ENCODE data around the gene PPP1R2.
A peak's percentile ranks its signal among the peaks of the same experiment; 100 is the strongest.

Gene PPP1R2

GRCh38 chr3:195557322-195557721 lies 14.2 kb upstream of the PPP1R2 start:
- Histone ChIP-seq H3K36me3 (ENCODE audit: control insufficient read depth in 2 of 2, insufficient read depth in 1 of 2, low read length in 2 of 2) (no peaks in the 10 kb centered on the region), H3K9me3 (ENCODE audit: control insufficient read depth, insufficient read depth, low read depth, low read length) (no peaks in the 10 kb centered on the region), H3K27ac (ENCODE audit: extremely low read depth, low read depth, low read length) (no peak overlapping the region), H3K4me1 (ENCODE audit: control insufficient read depth, insufficient read depth, low read length) (no peaks in the 10 kb centered on the region), H3K4me3 (ENCODE audit: low read depth, low read length) (no peak overlapping the region)
- CTCF ChIA-PET, result interaction anchor here (1.1 kb wide), 1 partner anchor 14 kb away, joined by 4 read pairs; the partner anchor contains the start of gene PPP1R2
- TF ChIP-seq BCL6B (tag by site-specific recombination; IDR thresholded peaks at IDR 0.05) (no peak), ZFP3 (tag by site-specific recombination; IDR thresholded peaks at IDR 0.05; ENCODE audit: low read depth) (no peak)
- POLR2A ChIA-PET, result interaction anchor here (1.2 kb wide), 1 partner anchor 14 kb away, joined by 3 read pairs; the partner anchor contains the start of gene PPP1R2

- POLR2A ChIA-PET, result interaction anchor here (1.0 to 1.2 kb wide), 2 partner anchors 13 to 14 kb away, joined by 3 read pairs; partner anchors contain the start of gene PPP1R2
- no peaks in the 10 kb centered on the region for H3K36me3 ChIP-seq (ENCODE audit: control insufficient read depth in 2 of 2, insufficient read depth in 1 of 2, low read length in 2 of 2)
- no peak overlapping the region for H3K4me3 ChIP-seq (ENCODE audit: low read depth, low read length)
- no peaks in the 10 kb centered on the region for H3K4me1 ChIP-seq (ENCODE audit: control insufficient read depth, insufficient read depth, low read length)
- CTCF ChIA-PET, result interaction anchor here (0.7 to 1.6 kb wide), 5 partner anchors 10 to 132 kb away, joined by 3 to 4 read pairs (median 4); partner anchors contain the start of gene PPP1R2
- H3K9me3 ChIP-seq (ENCODE audit: control insufficient read depth, insufficient read depth, low read depth, low read length), result no peaks in the 10 kb centered on the region
- H3K27ac ChIP-seq (ENCODE audit: extremely low read depth, low read depth, low read length), result no peak overlapping the region
- TF ChIP-seq ZNF670 (tag by site-specific recombination; IDR thresholded peaks at IDR 0.05; ENCODE audit: low read depth) (no peak), ZBTB7A (tag by site-specific recombination; IDR thresholded peaks at IDR 0.05; ENCODE audit: low read depth) (no peak), ZNF548 (tag by site-specific recombination; IDR thresholded peaks at IDR 0.05) (no peak), ZNF223 (tag by site-specific recombination; IDR thresholded peaks at IDR 0.05) (no peak), HOXC10 (CRISPR knock-in tag; IDR thresholded peaks at IDR 0.05) (no peak), ZNF626 (tag by site-specific recombination; IDR thresholded peaks at IDR 0.05) (no peak), PRDM1 (tag by site-specific recombination; IDR thresholded peaks at IDR 0.05) (no peak), ZBTB17 (tag by site-specific recombination; IDR thresholded peaks at IDR 0.05) (peak; percentile 39; the same call in 1 of the 2 replicates), ZNF214 (tag by site-specific recombination; IDR thresholded peaks at IDR 0.05; ENCODE audit: borderline replicate concordance) (no peak), TRIM28 (IDR thresholded peaks at IDR 0.05; ENCODE audit: borderline replicate concordance, low read length) (no peak), ZNF404 (tag by site-specific recombination; IDR thresholded peaks at IDR 0.05) (no peak), ZNF777 (tag by site-specific recombination; IDR thresholded peaks at IDR 0.05; ENCODE audit: borderline replicate concordance) (no peak), PRDM10 (tag by site-specific recombination; IDR thresholded peaks at IDR 0.05) (no peak), ZNF114 (tag by site-specific recombination; IDR thresholded peaks at IDR 0.05) (no peak), ZNF23 (tag by site-specific recombination; IDR thresholded peaks at IDR 0.05; ENCODE audit: borderline replicate concordance) (no peak), ZNF416 (tag by site-specific recombination; IDR thresholded peaks at IDR 0.05) (no peak), ZNF654 (tag by site-specific recombination; IDR thresholded peaks at IDR 0.05; ENCODE audit: low read depth) (peak; percentile 21; the same call in 1 of the 2 replicates), ZNF341 (tag by site-specific recombination; IDR thresholded peaks at IDR 0.05; ENCODE audit: low read depth) (no peak), KLF1 (tag by site-specific recombination; IDR thresholded peaks at IDR 0.05) (no peak), ZNF37A (tag by site-specific recombination; IDR thresholded peaks at IDR 0.05) (no peak), ZNF221 (tag by site-specific recombination; IDR thresholded peaks at IDR 0.05; ENCODE audit: borderline replicate concordance) (no peak), ZNF2 (tag by site-specific recombination; IDR thresholded peaks at IDR 0.05) (0 out of 2 replicates have a peak, but pooled peaks have one; percentile 46), INSM2 (tag by site-specific recombination; IDR thresholded peaks at IDR 0.05) (no peak), ZNF639 (tag by site-specific recombination; IDR thresholded peaks at IDR 0.05) (no peak), ZNF121 (tag by site-specific recombination; IDR thresholded peaks at IDR 0.05) (no peak), ZNF10 (tag by site-specific recombination; IDR thresholded peaks at IDR 0.05) (no peak), MEIS1 (CRISPR knock-in tag; IDR thresholded peaks at IDR 0.05; ENCODE audit: borderline replicate concordance) (no peak)
Observed at GRCh38 chr3:195556390-195556789, 13.3 kb upstream of the PPP1R2 start.
